Transverse colon (tissue), 4 donors: ENCODE data around the gene UNC5B.

Source experiments
- EP300 ChIP-seq: sonication (generic); formaldehyde crosslinking; IDR thresholded peaks from one replicate; pipeline ENCODE4 v1.6.1; 2017; ENCODE audit warnings: antibody characterized with exemption, low read depth
- POLR2A ChIP-seq: fragments of 450-650 bp; IDR thresholded peaks from one replicate; pipeline ENCODE4 v1.6.1; 2016; ENCODE audit warnings: antibody characterized with exemption, mild to moderate bottlenecking, moderate library complexity
- POLR2AphosphoS5 ChIP-seq, 3 donors: sonication (generic); formaldehyde crosslinking; IDR thresholded peaks; one replicate each; pipeline ENCODE4 v1.6.1; 2016; ENCODE audit warnings: antibody characterized with exemption in 3 of 3
- TF ChIP-seq, protein P1 (sequence below), 5 experiments: fragments of 200-600 bp in 3 of 5; fragments of 450-650 bp in 2 of 5; sonication (generic) in 3 of 5; IDR thresholded peaks; 1 replicate in 2 of 5; 2 replicates in 3 of 5; pipeline ENCODE4 v1.5.1; 2016 to 2017; ENCODE audit warnings: antibody characterized with exemption in 5 of 5, inconsistent platforms in 3 of 5, mild to moderate bottlenecking in 2 of 5, moderate library complexity in 1 of 5

DNA sequence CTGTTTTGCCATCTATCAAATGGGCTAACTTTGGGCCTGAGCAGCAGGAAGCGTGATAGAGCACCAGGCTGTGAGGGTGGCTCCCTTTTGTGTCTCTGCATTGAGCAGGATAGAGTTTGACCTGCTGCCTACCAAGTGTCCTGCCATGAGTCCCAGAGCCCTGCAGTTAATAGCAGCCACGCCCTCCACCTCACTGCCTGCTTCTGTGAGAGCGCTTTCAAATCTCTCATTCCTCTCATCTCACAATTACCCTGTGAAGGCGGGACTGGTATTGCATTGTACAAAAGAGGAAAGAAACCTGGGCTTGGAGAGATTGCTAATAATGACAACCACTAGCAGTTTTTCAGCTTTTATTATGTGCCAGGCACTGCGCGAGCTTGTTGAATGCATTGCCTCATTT, 39.9 kb downstream of the UNC5B start:
- peak; percentile 43 for TF ChIP-seq POLR2A
- peak in 2 of 3 donors; percentile 33 to 81 for TF ChIP-seq POLR2AphosphoS5 (IDR thresholded peaks at IDR 0.05)
- TF ChIP-seq, protein P1, sequence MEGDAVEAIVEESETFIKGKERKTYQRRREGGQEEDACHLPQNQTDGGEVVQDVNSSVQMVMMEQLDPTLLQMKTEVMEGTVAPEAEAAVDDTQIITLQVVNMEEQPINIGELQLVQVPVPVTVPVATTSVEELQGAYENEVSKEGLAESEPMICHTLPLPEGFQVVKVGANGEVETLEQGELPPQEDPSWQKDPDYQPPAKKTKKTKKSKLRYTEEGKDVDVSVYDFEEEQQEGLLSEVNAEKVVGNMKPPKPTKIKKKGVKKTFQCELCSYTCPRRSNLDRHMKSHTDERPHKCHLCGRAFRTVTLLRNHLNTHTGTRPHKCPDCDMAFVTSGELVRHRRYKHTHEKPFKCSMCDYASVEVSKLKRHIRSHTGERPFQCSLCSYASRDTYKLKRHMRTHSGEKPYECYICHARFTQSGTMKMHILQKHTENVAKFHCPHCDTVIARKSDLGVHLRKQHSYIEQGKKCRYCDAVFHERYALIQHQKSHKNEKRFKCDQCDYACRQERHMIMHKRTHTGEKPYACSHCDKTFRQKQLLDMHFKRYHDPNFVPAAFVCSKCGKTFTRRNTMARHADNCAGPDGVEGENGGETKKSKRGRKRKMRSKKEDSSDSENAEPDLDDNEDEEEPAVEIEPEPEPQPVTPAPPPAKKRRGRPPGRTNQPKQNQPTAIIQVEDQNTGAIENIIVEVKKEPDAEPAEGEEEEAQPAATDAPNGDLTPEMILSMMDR (IDR thresholded peaks at IDR 0.05) = no peak
- no peak for TF ChIP-seq EP300
